ENCODE measurements around the gene TSPAN31. TPM values are rescaled to one million over a fixed set of nuclear protein-coding genes. Genes with fewer than 3 reads are reported as not detected.

TSPAN31 gene
- total RNA-seq, 4 donors from 2014 or later = 47.0 to 75.8 (median 53.2) TPM

- ATAC-seq = no peak
- Histone ChIP-seq H3K27me3 (no peaks in the 10 kb centered on the region), H3K9me3 (no peaks in the 10 kb centered on the region), H3K27ac (no peak overlapping the region), H3K4me3 (no peak overlapping the region), H3K36me3 (peaks cover 0 to 92% of the 10 kb centered on the region in 2 donors), H3K4me1 (no peaks in the 10 kb centered on the region)
- 92% methylated on average over 2 to 5 of the region's 12 CpGs for WGBS, 2 donors (ENCODE audit: low coverage in 1 of 2)
- no peak for TF ChIP-seq EP300 (IDR thresholded peaks at IDR 0.05)
- TF ChIP-seq POLR2A (IDR thresholded peaks at IDR 0.05) = no peak
- no peak for TF ChIP-seq CTCF (IDR thresholded peaks at IDR 0.05)
- TF ChIP-seq POLR2AphosphoS5 (IDR thresholded peaks at IDR 0.05) = no peak
Measured at GRCh38 chr12:57715786-57716185, 29.1 kb upstream of the TSPAN31 start.

- peaks cover 0 to 97% of the 10 kb centered on the region in 2 donors for H3K36me3 ChIP-seq
- no peaks in the 10 kb centered on the region for H3K9me3 ChIP-seq
- ATAC-seq = no peak
- H3K4me1 ChIP-seq = no peaks in the 10 kb centered on the region
- no peak overlapping the region for H3K27ac ChIP-seq
- H3K27me3 ChIP-seq = no peaks in the 10 kb centered on the region
- TF ChIP-seq POLR2AphosphoS5 (IDR thresholded peaks at IDR 0.05) = no peak
- no peak for TF ChIP-seq EP300 (IDR thresholded peaks at IDR 0.05)
- no peak for TF ChIP-seq POLR2A (IDR thresholded peaks at IDR 0.05)
- TF ChIP-seq CTCF (IDR thresholded peaks at IDR 0.05) = no peak
- H3K4me3 ChIP-seq = no peak overlapping the region
- 100% methylated on average over 3 of the region's 4 CpGs; no CpG with 5 or more reads in 1 of the 2 donors for WGBS, 2 donors (ENCODE audit: low coverage in 1 of 2)
Measured at GRCh38 chr12:57716305-57716704, 28.5 kb upstream of the TSPAN31 start.

GRCh38 chr12:57717131-57717530, 27.7 kb upstream of the TSPAN31 start:
- Histone ChIP-seq H3K27ac (no peak overlapping the region), H3K4me1 (no peaks in the 10 kb centered on the region), H3K36me3 (peaks cover 0 to 100% of the 10 kb centered on the region in 2 donors), H3K27me3 (no peaks in the 10 kb centered on the region), H3K4me3 (no peak overlapping the region), H3K9me3 (no peaks in the 10 kb centered on the region)
- 96 to 100% methylated on average over 2 to 4 of the region's 5 CpGs for WGBS, 2 donors (ENCODE audit: low coverage in 1 of 2)
- no peak for ATAC-seq
- TF ChIP-seq CTCF (IDR thresholded peaks at IDR 0.05) (no peak), POLR2A (IDR thresholded peaks at IDR 0.05) (no peak), EP300 (IDR thresholded peaks at IDR 0.05) (no peak), POLR2AphosphoS5 (IDR thresholded peaks at IDR 0.05) (no peak)

- H3K36me3 ChIP-seq = peaks cover 0 to 92% of the 10 kb centered on the region in 2 donors
- no peaks in the 10 kb centered on the region for H3K27me3 ChIP-seq
- TF ChIP-seq POLR2A (IDR thresholded peaks at IDR 0.05) (no peak), EP300 (IDR thresholded peaks at IDR 0.05) (no peak), CTCF (IDR thresholded peaks at IDR 0.05) (no peak), POLR2AphosphoS5 (IDR thresholded peaks at IDR 0.05) (no peak)
- ATAC-seq = no peak
- H3K4me1 ChIP-seq = no peaks in the 10 kb centered on the region
- 92 to 93% methylated on average over 3 to 14 of the region's 22 CpGs for WGBS, 2 donors (ENCODE audit: low coverage in 1 of 2)
- H3K9me3 ChIP-seq = no peaks in the 10 kb centered on the region
- H3K4me3 ChIP-seq = no peak overlapping the region
- no peak overlapping the region for H3K27ac ChIP-seq
Measured at GRCh38 chr12:57717846-57718640, 26.8 kb upstream of the TSPAN31 start.

Data from gastroesophageal sphincter (tissue), 4 donors.